Small intestine (tissue), 7 donors: ENCODE measurements around the gene MMP14. TPM values are rescaled to one million over a fixed set of nuclear protein-coding genes. Genes with fewer than 3 reads are reported as not detected.
A peak's percentile ranks its signal among the peaks of the same experiment; 100 is the strongest.
"Not testable (repeated sequence)": the region's sequence is repeated elsewhere in the genome, so short reads cannot be mapped to it uniquely, and the experiment has no call there.

ENCODE experiments used
- DNase-seq, 2 donors: peaks; one replicate each; pipeline versions ENCODE4 v3.0.0 to v3.0.0-alpha.2; 2013
- FAIRE-seq: peaks from 2 replicates; lab custom pipeline; 2012; peaks lifted over from hg19 to GRCh38; lab: Jason Lieb, UNC
- H3K27ac ChIP-seq, 3 donors: one replicate each; pipeline ENCODE4 v1.5.1; 2013; ENCODE audit warnings: low read length in 2 of 3, mild to moderate bottlenecking in 2 of 3, control low read depth in 1 of 3, inconsistent platforms in 1 of 3, low read depth in 1 of 3, moderate library complexity in 1 of 3
- H3K27me3 ChIP-seq, 3 donors: one replicate each; pipeline ENCODE4 v1.6.1; 2013; ENCODE audit warnings: low read length in 3 of 3, inconsistent platforms in 1 of 3; ENCODE audit not compliant: control insufficient read depth in 3 of 3, insufficient read depth in 3 of 3
- H3K36me3 ChIP-seq, 3 donors: one replicate each; pipeline ENCODE4 v1.6.1; 2013; ENCODE audit warnings: low read length in 3 of 3, inconsistent platforms in 1 of 3, low read depth in 1 of 3, mild to moderate bottlenecking in 1 of 3, moderate library complexity in 1 of 3; ENCODE audit not compliant: control insufficient read depth in 3 of 3, insufficient read depth in 2 of 3
- H3K4me1 ChIP-seq, 3 donors: one replicate each; pipeline ENCODE4 v1.6.1; 2013; ENCODE audit warnings: low read length in 2 of 3, inconsistent platforms in 1 of 3, low read depth in 1 of 3, mild to moderate bottlenecking in 1 of 3, moderate library complexity in 1 of 3; ENCODE audit not compliant: control insufficient read depth in 3 of 3, insufficient read depth in 2 of 3
- H3K4me3 ChIP-seq, 3 donors: one replicate each; pipeline ENCODE4 v1.5.1; 2013; ENCODE audit warnings: low read length in 3 of 3, control low read depth in 1 of 3, inconsistent platforms in 1 of 3, low read depth in 1 of 3, mild to moderate bottlenecking in 1 of 3, moderate library complexity in 1 of 3
- H3K9me3 ChIP-seq, 2 donors: one replicate each; pipeline ENCODE4 v1.6.1; 2013; ENCODE audit warnings: low read depth in 1 of 2, low read length in 1 of 2; ENCODE audit not compliant: control insufficient read depth in 2 of 2, insufficient read depth in 1 of 2
- WGBS, 3 donors: extraction: QIAGEN DNeasy Blood & Tissue Kit; methylation state at CpG; one replicate each; pipeline ENCODE4 v1.1.7; 2013; 5-methylcytosine and 5-hydroxymethylcytosine counted together
- polyA plus RNA-seq, 4 donors: library from polyadenylated mRNA; stranded (reverse) in 3 of 4; unstranded in 1 of 4; fragments of 200-250 nt in 3 of 4; fragments of 120-200 nt in 1 of 4; gene quantifications; one replicate each; pipeline versions ENCODE4 v1.2.1 to v1.2.3, GENCODE V29; 2013
- donor health status: healthy with polysubstance abuse.
- donor health status: control.
- donor health status: control.
- donor health status: Bipolar disorder and iron deficiency.
- donor health status: healthy.

Gene MMP14
- polyA plus RNA-seq, 4 donors, result 6.9 to 105 (median 58.2) TPM

- no peaks in the 10 kb centered on the region for H3K27me3 ChIP-seq
- peak overlapping the region; percentile 9 to 62 (median 11) for H3K27ac ChIP-seq
- H3K4me3 ChIP-seq, result no peak overlapping the region
- 68 to 78% (median 73%) methylated on average over 8 to 11 of the region's 11 CpGs for WGBS, 3 donors
- DNase-seq (no peak), FAIRE-seq (no peak)
- peaks cover 4 to 69% (median 8%) of the 10 kb centered on the region in 3 donors for H3K36me3 ChIP-seq
- H3K9me3 ChIP-seq, result no peaks in the 10 kb centered on the region
- peaks cover 0 to 31% (median 3%) of the 10 kb centered on the region in 3 donors for H3K4me1 ChIP-seq
These were observed 10.5 kb downstream of the MMP14 start for GRCh38 chr14:22846811-22847307.

GRCh38 chr14:22847661-22848341 lies 11.4 kb downstream of the MMP14 start:
- no peak for DNase-seq
- H3K27me3 ChIP-seq, result no peaks in the 10 kb centered on the region
- peak overlapping the region in 2 of 3 donors; percentile 70 to 81 for H3K27ac ChIP-seq
- H3K4me1 ChIP-seq, result peaks cover 0 to 40% (median 3%) of the 10 kb centered on the region in 3 donors
- peaks cover 4 to 59% (median 8%) of the 10 kb centered on the region in 3 donors for H3K36me3 ChIP-seq
- H3K4me3 ChIP-seq, result no peak overlapping the region
- FAIRE-seq, result no peak
- H3K9me3 ChIP-seq, result no peaks in the 10 kb centered on the region
- WGBS, 3 donors, result 53 to 70% (median 63%) methylated on average over 14 of the region's 14 CpGs

DNA sequence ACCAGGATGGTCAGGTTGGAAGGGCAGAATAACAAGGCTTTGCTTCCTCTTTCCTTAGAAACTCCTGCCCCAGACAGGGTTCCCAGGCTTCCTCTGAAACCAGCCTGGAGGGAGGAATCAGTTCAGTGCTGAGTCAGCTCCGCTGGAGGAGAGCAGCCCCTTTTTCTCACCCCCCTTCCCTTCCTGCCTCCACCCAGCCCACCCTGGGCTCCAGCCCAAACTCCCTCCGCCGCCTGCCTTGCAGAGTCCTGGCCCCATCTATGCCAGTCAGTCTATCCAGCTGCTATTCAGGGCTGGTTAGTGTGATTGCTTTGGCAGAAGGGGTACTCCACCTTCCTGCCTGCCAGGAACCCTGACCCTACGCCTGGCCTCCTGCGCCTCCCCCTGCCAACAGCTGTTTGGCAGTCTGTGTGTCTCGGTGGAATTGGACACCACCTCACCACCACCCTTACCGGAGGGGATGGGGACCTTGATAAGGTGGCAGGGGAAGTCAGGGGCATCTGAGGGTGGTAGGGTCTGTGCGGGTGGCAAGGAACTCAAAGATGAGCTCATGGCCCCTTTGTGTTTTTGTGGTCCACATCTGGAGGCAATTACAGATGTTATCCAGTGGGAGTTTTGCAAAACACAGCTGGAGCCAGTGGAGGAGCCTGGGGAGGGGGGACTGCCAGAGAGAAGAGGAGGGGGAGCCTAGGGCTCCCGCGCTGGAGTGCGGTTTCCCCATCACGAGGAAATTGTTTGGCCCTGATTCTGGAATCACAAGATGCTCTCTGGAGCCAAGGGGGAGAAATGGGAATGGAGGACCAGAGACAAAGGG lies 12.2 kb downstream of the MMP14 start:
- Histone ChIP-seq H3K4me1 (peaks cover 0 to 46% (median 3%) of the 10 kb centered on the region in 3 donors), H3K27me3 (no peaks in the 10 kb centered on the region), H3K36me3 (peaks cover 0 to 52% (median 6%) of the 10 kb centered on the region in 3 donors), H3K9me3 (no peaks in the 10 kb centered on the region), H3K27ac (peak overlapping the region in 2 of 3 donors; percentile 70 to 81), H3K4me3 (no peak overlapping the region)
- no peak for DNase-seq
- 32 to 65% (median 53%) methylated on average over 12 of the region's 12 CpGs for WGBS, 3 donors
- FAIRE-seq, result no peak

GRCh38 chr14:22849212-22849819 lies 12.9 kb downstream of the MMP14 start:
- 56 to 85% (median 84%) methylated on average over 19 of the region's 19 CpGs for WGBS, 3 donors
- H3K27ac ChIP-seq, result peak overlapping the region in 2 of 3 donors; percentile 70 to 81
- H3K4me3 ChIP-seq, result no peak overlapping the region
- peaks cover 0 to 50% (median 3%) of the 10 kb centered on the region in 3 donors for H3K4me1 ChIP-seq
- no peak for DNase-seq
- no peak for FAIRE-seq
- peaks cover 0 to 44% (median 6%) of the 10 kb centered on the region in 3 donors for H3K36me3 ChIP-seq
- H3K9me3 ChIP-seq, result no peaks in the 10 kb centered on the region
- H3K27me3 ChIP-seq, result no peaks in the 10 kb centered on the region

DNA sequence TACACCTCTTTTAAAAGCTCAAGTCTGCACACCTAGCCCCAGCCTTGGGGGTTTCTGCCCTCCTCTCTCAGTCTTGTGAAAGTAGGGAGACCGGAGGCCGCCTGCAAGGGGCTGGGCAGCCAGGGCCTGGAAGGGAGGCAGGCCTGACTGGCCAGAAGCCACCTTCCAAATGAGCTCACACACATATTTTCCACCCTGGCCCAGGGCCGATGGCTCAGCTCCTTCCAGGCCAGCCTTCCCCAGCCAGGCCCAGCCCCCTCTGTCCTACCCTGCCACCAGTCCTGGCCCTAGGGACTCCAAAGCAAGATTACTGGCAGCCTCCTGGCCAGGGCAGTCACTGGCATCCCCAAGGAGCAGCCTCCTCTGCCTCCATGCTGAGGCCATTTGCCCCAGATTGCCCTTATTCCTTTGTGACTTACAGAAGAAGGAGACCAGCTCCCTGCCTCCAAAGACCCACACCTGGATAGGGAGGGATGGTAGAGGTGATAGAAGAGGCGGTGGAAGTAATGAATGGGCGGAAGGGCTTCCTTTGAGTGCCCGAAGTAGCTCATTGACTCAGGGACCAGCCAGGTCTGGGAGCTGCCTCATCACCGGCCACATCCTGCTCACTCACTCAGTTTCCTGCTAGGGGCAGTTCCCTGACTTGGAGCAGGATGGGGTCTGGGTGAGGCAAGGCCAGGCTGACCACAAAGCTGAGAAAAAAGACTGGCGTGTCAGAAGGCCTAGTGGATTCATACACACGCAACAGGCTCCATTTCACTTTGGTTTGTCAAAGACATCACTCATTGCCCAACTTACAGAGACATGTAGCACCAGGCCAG lies 14.8 kb downstream of the MMP14 start:
- Histone ChIP-seq H3K27ac (peak overlapping the region; percentile 37 to 100 (median 94)), H3K4me1 (peaks cover 0 to 57% (median 6%) of the 10 kb centered on the region in 3 donors), H3K4me3 (no peak overlapping the region), H3K36me3 (peaks cover 0 to 26% (median 3%) of the 10 kb centered on the region in 3 donors), H3K9me3 (no peaks in the 10 kb centered on the region), H3K27me3 (no peaks in the 10 kb centered on the region)
- WGBS, 3 donors, result 64 to 81% (median 75%) methylated on average over 9 of the region's 9 CpGs
- DNase-seq, result peak in 1 of 2 donors; percentile 36
- FAIRE-seq, result no peak

GRCh38 chr14:22852178-22852577 lies 15.8 kb downstream of the MMP14 start:
- not testable (repeated sequence) for FAIRE-seq
- H3K4me1 ChIP-seq, result peaks cover 0 to 52% (median 6%) of the 10 kb centered on the region in 3 donors
- WGBS, 3 donors, result 69 to 81% (median 70%) methylated on average over 10 to 12 of the region's 12 CpGs

DNA sequence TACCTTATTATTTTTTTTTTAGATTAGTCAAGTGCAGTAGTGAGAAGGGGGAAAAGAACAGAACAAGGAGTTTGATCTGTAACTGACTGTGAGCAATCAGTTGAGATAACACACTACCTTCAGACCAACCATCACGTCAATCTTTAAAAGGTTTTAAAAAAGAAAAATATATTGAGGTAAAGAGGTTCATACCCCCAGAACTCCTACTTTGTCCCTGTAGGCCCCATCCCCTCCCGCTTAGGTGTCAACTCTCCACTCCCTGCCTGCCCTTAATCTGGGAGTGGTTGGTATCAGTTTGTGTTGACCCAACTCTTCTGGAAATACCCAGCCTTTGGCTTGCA lies 16.2 kb downstream of the MMP14 start:
- peaks cover 0 to 52% (median 6%) of the 10 kb centered on the region in 3 donors for H3K4me1 ChIP-seq

More at GRCh38 chr14:22852178-22852577, 15.8 kb downstream of the MMP14 start:
- H3K9me3 ChIP-seq, DNase-seq, H3K27me3 ChIP-seq, H3K4me3 ChIP-seq: not testable (repeated sequence)
- Histone ChIP-seq H3K36me3 (peaks cover 0 to 15% (median 0%) of the 10 kb centered on the region in 3 donors), H3K27ac (peak overlapping the region in 2 of 3 donors; percentile 93 to 100)

More for the DNA sequence above, 16.2 kb downstream of the MMP14 start:
- Histone ChIP-seq H3K36me3 (peaks cover 0 to 14% (median 0%) of the 10 kb centered on the region in 3 donors), H3K4me3 (no peak overlapping the region), H3K27ac (peak overlapping the region in 2 of 3 donors; percentile 93 to 100), H3K27me3 (no peaks in the 10 kb centered on the region), H3K9me3 (peaks cover 0 to 4% of the 10 kb centered on the region in 2 donors)
- no peak for FAIRE-seq
- peak in 1 of 2 donors; percentile 95 for DNase-seq
- WGBS, 3 donors, result 9 to 63% (median 39%) methylated on average over 2 of the region's 2 CpGs
